Neutrophil (primary cell): ENCODE data around the gene DUSP15.

Experiments used
- H3K27ac ChIP-seq: fragments of 200-600 bp; sonication (generic); 2 replicates; pipeline ENCODE4 v1.5.1; 2016; ENCODE audit warnings: mild to moderate bottlenecking, moderate library complexity
- H3K27me3 ChIP-seq: fragments of 200-600 bp; sonication (generic); 2 replicates; pipeline ENCODE4 v1.6.0; 2016; ENCODE audit warnings: mild to moderate bottlenecking
- H3K36me3 ChIP-seq: fragments of 200-600 bp; sonication (generic); 2 replicates; pipeline ENCODE4 v1.5.1; 2017
- H3K4me1 ChIP-seq, 2 experiments: fragments of 200-600 bp in 1 of 2; sonication (generic) in 1 of 2; 1 replicate in 1 of 2; 2 replicates in 1 of 2; pipeline versions ENCODE4 v1.5.1 to v1.6.1; 2013 to 2016; ENCODE audit warnings: low read depth in 1 of 2, low read length in 1 of 2, mild to moderate bottlenecking in 1 of 2, moderate library complexity in 1 of 2; ENCODE audit not compliant: control insufficient read depth in 1 of 2, insufficient read depth in 1 of 2
- H3K4me3 ChIP-seq, 2 experiments: fragments of 200-600 bp in 1 of 2; sonication (generic) in 1 of 2; 1 replicate in 1 of 2; 2 replicates in 1 of 2; pipeline ENCODE4 v1.5.1; 2013 to 2016; ENCODE audit warnings: low read depth in 1 of 2, low read length in 1 of 2, mild to moderate bottlenecking in 1 of 2, moderate library complexity in 1 of 2
- H3K9me3 ChIP-seq: fragments of 200-600 bp; sonication (generic); 2 replicates; pipeline ENCODE4 v1.5.1; 2016
- TF ChIP-seq, protein P1 (sequence below): fragments of 200-600 bp; sonication (generic); IDR thresholded peaks from 2 replicates; pipeline ENCODE4 v1.5.1; 2016; ENCODE audit warnings: antibody characterized with exemption

DUSP15 gene

GRCh38 chr20:31839782-31840487, 30.4 kb downstream of the DUSP15 start:
- TF ChIP-seq, protein P1, sequence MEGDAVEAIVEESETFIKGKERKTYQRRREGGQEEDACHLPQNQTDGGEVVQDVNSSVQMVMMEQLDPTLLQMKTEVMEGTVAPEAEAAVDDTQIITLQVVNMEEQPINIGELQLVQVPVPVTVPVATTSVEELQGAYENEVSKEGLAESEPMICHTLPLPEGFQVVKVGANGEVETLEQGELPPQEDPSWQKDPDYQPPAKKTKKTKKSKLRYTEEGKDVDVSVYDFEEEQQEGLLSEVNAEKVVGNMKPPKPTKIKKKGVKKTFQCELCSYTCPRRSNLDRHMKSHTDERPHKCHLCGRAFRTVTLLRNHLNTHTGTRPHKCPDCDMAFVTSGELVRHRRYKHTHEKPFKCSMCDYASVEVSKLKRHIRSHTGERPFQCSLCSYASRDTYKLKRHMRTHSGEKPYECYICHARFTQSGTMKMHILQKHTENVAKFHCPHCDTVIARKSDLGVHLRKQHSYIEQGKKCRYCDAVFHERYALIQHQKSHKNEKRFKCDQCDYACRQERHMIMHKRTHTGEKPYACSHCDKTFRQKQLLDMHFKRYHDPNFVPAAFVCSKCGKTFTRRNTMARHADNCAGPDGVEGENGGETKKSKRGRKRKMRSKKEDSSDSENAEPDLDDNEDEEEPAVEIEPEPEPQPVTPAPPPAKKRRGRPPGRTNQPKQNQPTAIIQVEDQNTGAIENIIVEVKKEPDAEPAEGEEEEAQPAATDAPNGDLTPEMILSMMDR = no peak
- Histone ChIP-seq H3K36me3 (no peaks in the 10 kb centered on the region), H3K4me1 (peaks cover 23% of the 10 kb centered on the region in 2 experiments), H3K9me3 (no peaks in the 10 kb centered on the region), H3K4me3 (no peak overlapping the region), H3K27me3 (peaks cover 7% of the 10 kb centered on the region), H3K27ac (no peak overlapping the region)

DNA sequence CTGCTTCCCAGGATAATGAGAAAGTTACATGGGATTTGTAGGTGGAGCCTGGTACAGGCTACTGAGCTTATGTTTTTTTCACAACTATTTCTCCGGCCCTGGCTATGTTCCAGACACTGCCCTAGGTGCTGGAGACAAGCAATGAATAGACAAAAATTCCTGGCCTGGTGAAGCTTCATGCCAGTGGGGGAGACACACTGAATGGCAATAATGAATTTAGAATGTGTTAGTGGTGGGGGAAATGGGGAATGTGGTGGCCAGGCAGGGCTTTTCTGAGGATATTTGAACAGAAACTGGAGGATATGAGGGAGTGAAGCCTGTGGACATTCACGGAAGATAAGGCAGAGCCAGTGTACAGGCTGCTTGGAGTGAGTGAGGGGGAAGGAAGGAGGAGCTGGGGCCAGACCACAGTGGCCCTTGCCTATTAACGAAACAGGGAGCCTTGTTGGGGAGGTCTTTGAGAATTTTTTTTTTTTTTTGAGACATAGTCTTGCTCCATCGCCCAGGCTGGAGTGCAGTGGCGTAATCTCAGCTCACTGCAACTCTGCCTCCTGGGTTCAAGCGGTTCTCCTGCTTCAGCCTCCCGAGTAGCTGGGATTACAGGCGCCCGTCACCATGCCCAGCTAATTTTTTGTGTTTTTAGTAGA, 31.6 kb downstream of the DUSP15 start:
- no peak overlapping the region for H3K4me3 ChIP-seq
- TF ChIP-seq, protein P1 = no peak
- no peaks in the 10 kb centered on the region for H3K9me3 ChIP-seq
- H3K27ac ChIP-seq = no peak overlapping the region
- peaks cover 7% of the 10 kb centered on the region for H3K27me3 ChIP-seq
- H3K4me1 ChIP-seq = peaks cover 23% of the 10 kb centered on the region in 2 experiments
- H3K36me3 ChIP-seq = no peaks in the 10 kb centered on the region

DNA sequence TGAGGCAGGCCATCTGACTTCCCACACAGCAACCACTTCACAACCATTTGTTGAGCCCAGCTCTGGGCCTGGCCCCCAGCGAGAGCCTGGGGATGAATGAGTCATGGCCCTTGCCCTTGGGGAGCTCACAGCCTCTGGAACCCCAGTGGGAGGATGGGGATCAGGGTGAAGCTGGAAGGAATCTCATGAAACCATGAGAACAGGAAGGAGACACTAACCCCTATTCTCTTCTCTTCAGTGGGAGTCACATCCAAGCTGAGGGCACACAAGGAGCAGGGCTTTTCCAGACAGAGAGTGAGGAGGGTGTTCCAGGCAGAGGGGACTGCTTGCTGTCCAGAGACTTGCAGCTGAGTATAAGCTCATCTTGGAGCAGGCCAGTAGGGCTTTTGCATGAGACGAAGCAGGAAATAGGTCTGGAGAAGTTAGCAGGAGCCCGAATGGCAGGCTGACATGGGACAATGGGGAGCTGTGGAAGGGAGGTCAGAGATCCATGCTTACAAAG, 32.4 kb downstream of the DUSP15 start:
- H3K27me3 ChIP-seq = peaks cover 7% of the 10 kb centered on the region
- H3K36me3 ChIP-seq = no peaks in the 10 kb centered on the region
- H3K9me3 ChIP-seq = no peaks in the 10 kb centered on the region
- H3K4me1 ChIP-seq = peaks cover 23% of the 10 kb centered on the region in 2 experiments
- H3K4me3 ChIP-seq = no peak overlapping the region
- TF ChIP-seq, protein P1 = no peak
- H3K27ac ChIP-seq = no peak overlapping the region

DNA sequence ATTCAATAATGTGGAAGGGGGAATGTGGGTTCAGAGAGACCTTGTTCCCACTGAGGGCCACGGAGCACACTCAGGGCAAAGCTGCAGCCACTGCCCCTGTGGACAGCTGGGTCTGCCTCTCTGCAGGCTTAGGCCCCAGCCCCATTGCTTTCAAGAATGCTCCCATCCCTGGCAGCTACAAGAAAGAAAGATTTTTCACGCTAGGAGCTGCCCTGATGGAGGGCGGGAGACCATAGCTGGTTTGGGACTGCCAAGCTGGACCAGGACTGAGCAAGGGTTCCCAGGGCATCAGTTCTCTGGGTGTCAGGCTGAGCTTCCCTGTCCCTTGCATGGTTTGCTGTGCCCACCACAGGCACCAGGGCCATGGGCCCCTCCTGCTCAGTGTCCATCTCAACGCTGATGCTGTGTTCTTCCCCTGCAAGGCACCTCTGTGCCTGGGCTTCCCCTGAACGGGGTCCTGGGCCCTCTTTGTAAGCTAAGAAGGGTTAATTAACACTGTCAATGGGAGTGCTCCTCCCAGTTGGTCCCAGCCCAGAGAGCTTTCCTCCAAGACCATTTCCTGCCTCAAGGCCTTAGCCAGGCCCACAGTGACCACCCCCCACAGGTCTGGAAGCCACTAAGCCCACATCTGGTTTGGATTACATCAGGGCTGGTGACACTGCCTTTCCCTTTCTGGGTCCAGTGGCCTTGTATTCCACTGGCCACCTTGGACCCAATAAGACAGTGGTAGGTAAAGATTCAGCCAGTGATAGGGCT, 33.3 kb downstream of the DUSP15 start:
- Histone ChIP-seq H3K36me3 (no peaks in the 10 kb centered on the region), H3K4me1 (peaks cover 23% of the 10 kb centered on the region in 2 experiments), H3K27ac (no peak overlapping the region), H3K4me3 (no peak overlapping the region), H3K27me3 (peaks cover 7% of the 10 kb centered on the region), H3K9me3 (no peaks in the 10 kb centered on the region)
- TF ChIP-seq, protein P1 = no peak

GRCh38 chr20:31835977-31836852, 34.1 kb downstream of the DUSP15 start:
- peaks cover 23% of the 10 kb centered on the region in 2 experiments for H3K4me1 ChIP-seq
- TF ChIP-seq, protein P1 = no peak
- H3K27ac ChIP-seq = no peak overlapping the region

More at GRCh38 chr20:31835977-31836852, 34.1 kb downstream of the DUSP15 start:
- Histone ChIP-seq H3K27me3 (peaks cover 7% of the 10 kb centered on the region), H3K9me3 (no peaks in the 10 kb centered on the region), H3K4me3 (no peak overlapping the region), H3K36me3 (no peaks in the 10 kb centered on the region)
